ENCODE data around the gene GADD45GIP1. TPM values are rescaled to one million over a fixed set of nuclear protein-coding genes. Genes with fewer than 3 reads are reported as not detected.

GADD45GIP1 gene
- polyA plus RNA-seq, 1 of the 3 experiments (the other 2 are of a cell fraction) = 91.8 TPM

DNA sequence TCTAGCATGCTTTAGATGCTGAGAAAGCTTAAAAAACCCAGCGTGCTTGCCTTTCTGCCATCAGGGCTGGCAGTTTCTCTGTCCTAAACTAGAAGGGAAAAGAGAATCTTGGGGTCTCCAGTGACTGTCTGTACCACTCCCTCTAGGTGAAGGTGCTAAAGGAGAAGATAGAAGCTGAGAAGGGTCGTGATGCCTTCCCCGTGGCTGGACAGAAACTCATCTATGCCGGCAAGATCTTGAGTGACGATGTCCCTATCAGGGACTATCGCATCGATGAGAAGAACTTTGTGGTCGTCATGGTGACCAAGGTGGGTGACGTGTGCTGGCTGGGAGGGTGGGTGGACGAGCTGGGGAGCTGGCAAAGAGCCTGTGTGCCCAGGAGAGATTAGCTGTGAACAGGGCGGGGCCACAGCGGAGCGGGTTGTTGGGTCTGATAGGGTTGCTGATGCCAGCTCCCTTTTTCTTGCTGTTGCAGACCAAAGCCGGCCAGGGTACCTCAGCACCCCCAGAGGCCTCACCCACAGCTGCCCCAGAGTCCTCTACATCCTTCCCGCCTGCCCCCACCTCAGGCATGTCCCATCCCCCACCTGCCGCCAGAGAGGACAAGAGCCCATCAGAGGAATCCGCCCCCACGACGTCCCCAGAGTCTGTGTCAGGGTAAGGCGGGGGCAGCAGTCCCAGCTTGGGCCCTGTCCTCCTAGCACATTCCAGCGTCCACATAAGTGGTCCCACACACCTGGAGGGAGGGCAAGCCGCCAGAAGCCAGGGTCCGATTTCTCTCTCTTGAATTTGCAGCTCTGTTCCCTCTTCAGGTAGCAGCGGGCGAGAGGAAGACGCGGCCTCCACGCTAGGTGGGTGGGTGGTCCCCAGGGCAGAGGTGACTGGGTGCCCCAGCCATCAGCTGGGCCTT is 9.1 kb downstream of the GADD45GIP1 start:
- H3K9ac ChIP-seq = no peak overlapping the region; the same call in 1 of the 2 replicates
- peaks cover 11 to 29% of the 10 kb centered on the region in 2 experiments for H3K4me1 ChIP-seq (ENCODE audit: control insufficient read depth in 1 of 2, insufficient read depth in 2 of 2, low read depth in 1 of 2, low read length in 1 of 2)
- H3K27me3 ChIP-seq (ENCODE audit: insufficient read depth) = no peaks in the 10 kb centered on the region
- H4K20me1 ChIP-seq (ENCODE audit: insufficient read depth) = peaks cover 4% of the 10 kb centered on the region
- no peak for DNase-seq
- no peak overlapping the region for H2AFZ ChIP-seq (ENCODE audit: low read depth)
- H3K9me3 ChIP-seq = no peaks in the 10 kb centered on the region
- WGBS (ENCODE audit: low lambda C conversion rate) = 89% methylated on average over 19 of the region's 28 CpGs
- peaks cover 55% of the 10 kb centered on the region for H3F3A ChIP-seq (replicated peaks; ENCODE audit: insufficient read depth)
- peaks cover 54% of the 10 kb centered on the region for H3K79me2 ChIP-seq (ENCODE audit: insufficient read depth)
- H3K36me3 ChIP-seq (replicated peaks in 1 of 2; ENCODE audit: control insufficient read depth in 1 of 2, insufficient read depth in 2 of 2, low read length in 1 of 2) = peaks cover 46 to 55% of the 10 kb centered on the region in 2 experiments
- peak overlapping the region; percentile 89; the same call in 1 of the 2 replicates for H3K4me2 ChIP-seq
- ChIA-PET CTCF (interaction anchor here (1.0 to 2.1 kb wide), 6 partner anchors 9 to 146 kb away, joined by 4 to 20 read pairs (median 5); partner anchors contain the start of gene GADD45GIP1), POLR2A (interaction anchor here (0.9 to 1.6 kb wide), 3 partner anchors 10 to 17 kb away, joined by 3 to 7 read pairs (median 3); partner anchors contain the start of genes CALR and FARSA)
- no peaks in the 10 kb centered on the region for H3K9me2 ChIP-seq
- no peak overlapping the region; a peak in 1 of 4 replicates for H3K27ac ChIP-seq (ENCODE audit: low read depth in 2 of 2, low read length in 1 of 2)
- TF ChIP-seq YY1 (IDR thresholded peaks at IDR 0.05; ENCODE audit: low read depth) (no peak), MXI1 (IDR thresholded peaks at IDR 0.05; ENCODE audit: low read depth, low read length) (no peak), MAX (IDR thresholded peaks at IDR 0.05; ENCODE audit: low read depth) (no peak), SMC3 (IDR thresholded peaks at IDR 0.05; ENCODE audit: low read depth, low read length) (no peak), TAF1 (IDR thresholded peaks at IDR 0.05; ENCODE audit: borderline replicate concordance, low read depth, low read length) (no peak), IRF3 (IDR thresholded peaks at IDR 0.05; ENCODE audit: low read depth, low read length) (no peak), FOXJ3 (CRISPR knock-in tag; IDR thresholded peaks at IDR 0.05) (no peak), SIN3A (IDR thresholded peaks at IDR 0.05; ENCODE audit: borderline replicate concordance, low read depth, low read length) (no peak)
- H3K4me3 ChIP-seq (ENCODE audit: low read depth in 2 of 2, low read length in 1 of 2) = no peak overlapping the region

DNA sequence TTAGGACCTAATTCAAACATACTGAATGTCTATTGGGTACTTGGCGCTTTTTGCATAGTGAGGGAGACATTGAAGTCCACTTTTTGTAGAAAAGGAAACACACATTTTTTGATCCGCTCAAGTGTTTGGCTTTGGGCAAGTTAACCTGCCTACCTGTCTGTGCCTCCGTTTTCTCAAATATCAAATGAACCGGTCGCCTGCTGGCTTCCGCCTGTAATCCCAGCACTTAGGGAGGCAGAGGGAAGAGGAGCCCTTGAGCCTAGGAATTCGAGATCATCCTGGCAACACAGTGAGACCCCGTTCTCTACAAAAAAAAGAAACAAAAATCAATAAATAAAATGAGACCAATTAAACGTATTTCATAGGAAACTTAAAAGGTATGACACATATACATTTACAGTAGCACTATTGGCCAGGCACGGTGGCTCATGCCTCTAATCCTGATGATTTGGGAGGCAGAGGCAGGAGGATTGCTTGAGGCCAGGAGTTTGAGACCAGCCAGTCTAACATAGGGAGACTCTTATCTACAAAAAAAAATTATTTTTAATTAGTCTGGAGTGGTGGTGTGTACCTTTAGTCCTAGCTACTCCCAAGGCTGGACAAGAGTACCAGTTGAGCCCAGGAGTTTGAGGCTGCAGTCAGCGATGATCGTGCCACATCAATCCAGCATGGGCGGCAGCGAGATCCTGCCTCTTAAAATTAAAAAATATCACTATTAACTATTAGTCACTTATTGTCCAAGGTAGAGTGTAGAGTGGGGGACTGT is 10.1 kb downstream of the GADD45GIP1 start:
- TF ChIP-seq YY1 (IDR thresholded peaks at IDR 0.05; ENCODE audit: low read depth) (no peak), MAX (IDR thresholded peaks at IDR 0.05; ENCODE audit: low read depth) (no peak)
- Histone ChIP-seq H3F3A (replicated peaks; ENCODE audit: insufficient read depth) (peaks cover 53% of the 10 kb centered on the region), H4K20me1 (ENCODE audit: insufficient read depth) (peaks cover 4% of the 10 kb centered on the region), H3K9me3 (no peaks in the 10 kb centered on the region), H3K27me3 (ENCODE audit: insufficient read depth) (no peaks in the 10 kb centered on the region), H3K4me3 (ENCODE audit: low read depth in 2 of 2, low read length in 1 of 2) (peak overlapping the region; percentile 66 to 73), H3K79me2 (ENCODE audit: insufficient read depth) (peaks cover 63% of the 10 kb centered on the region), H3K4me1 (ENCODE audit: control insufficient read depth in 1 of 2, insufficient read depth in 2 of 2, low read depth in 1 of 2, low read length in 1 of 2) (peaks cover 3 to 20% of the 10 kb centered on the region in 2 experiments), H3K36me3 (replicated peaks in 1 of 2; ENCODE audit: control insufficient read depth in 1 of 2, insufficient read depth in 2 of 2, low read length in 1 of 2) (peaks cover 46 to 62% of the 10 kb centered on the region in 2 experiments), H3K9me2 (no peaks in the 10 kb centered on the region), H3K4me2 (peak overlapping the region; percentile 89), H3K27ac (ENCODE audit: low read depth in 2 of 2, low read length in 1 of 2) (peak overlapping the region; percentile 87 to 92), H3K9ac (peak overlapping the region; percentile 90), H2AFZ (ENCODE audit: low read depth) (no peak overlapping the region)
- ChIA-PET CTCF (interaction anchor here (0.9 to 2.1 kb wide), 6 partner anchors 10 to 147 kb away, joined by 4 to 20 read pairs (median 6); partner anchors contain the start of gene GADD45GIP1), POLR2A (interaction anchor here (0.6 to 1.6 kb wide), 9 partner anchors 8 to 224 kb away, joined by 3 to 13 read pairs (median 4); partner anchors contain the start of genes CALR, FARSA and GCDH)
- no peak for DNase-seq
- WGBS (ENCODE audit: low lambda C conversion rate) = 52% methylated on average over 14 of the region's 14 CpGs
